ENCODE results near the gene SUSD3. TPM values are rescaled to one million over a fixed set of nuclear protein-coding genes. Genes with fewer than 3 reads are reported as not detected.

The SUSD3 gene
- 5.0 TPM for total RNA-seq (2021; ENCODE audit: unreplicated experiment)
- 12.7 TPM for polyA plus RNA-seq (2012; ENCODE audit: insufficient read length)
- percentile 39 among the genes with signal in this experiment for Bru-seq, nascent RNA
- BruChase-seq, experiment 1, labeled RNA remaining after a 2-hour chase = percentile 44 among the genes with signal in this experiment
- percentile 37 among the genes with signal in this experiment for BruChase-seq, experiment 2, labeled RNA remaining after a 6-hour chase
- long read RNA-seq, transcript SUSD3-202 (5 exons, 1,195 nt) = major isoform, 7 of 7 reads
- long read RNA-seq, partial matches to known transcripts = 0 of 7 reads
- long read RNA-seq, other reads (novel, unspliced or antisense) = 0 of 7 reads

- ATAC-seq = peak; percentile 73
- Histone ChIP-seq H3K27me3 (ENCODE audit: control insufficient read depth, insufficient read depth, low read length) (no peaks in the 10 kb centered on the region), H3K36me3 (ENCODE audit: control insufficient read depth, insufficient read depth, low read length) (no peaks in the 10 kb centered on the region), H3K4me3 (ENCODE audit: low read depth in 2 of 2, low read length in 2 of 2) (peak within 1 kb of the TSS; percentile 35 to 41), H3K9me3 (ENCODE audit: control insufficient read depth, insufficient read depth, low read depth, low read length) (no peaks in the 10 kb centered on the region), H3K4me1 (ENCODE audit: control insufficient read depth, insufficient read depth, low read length) (peaks cover 19% of the 10 kb centered on the region), H3K27ac (ENCODE audit: low read length) (no peak within 1 kb of the TSS)
- no peak for TF ChIP-seq CTCF (IDR thresholded peaks at IDR 0.05)
- TF ChIP-seq SIN3A (IDR thresholded peaks at IDR 0.05; ENCODE audit: borderline replicate concordance, insufficient read depth, low read depth, low read length) = no peak
- no peak for TF ChIP-seq TCF7L2 (IDR thresholded peaks at IDR 0.05; ENCODE audit: low read depth, low read length)
- no peak for TF ChIP-seq POLR2AphosphoS5 (IDR thresholded peaks at IDR 0.05; ENCODE audit: low read depth, low read length)
- no peak for TF ChIP-seq REST (IDR thresholded peaks at IDR 0.05; ENCODE audit: insufficient read depth in 1 of 2, low read depth in 2 of 2, low read length in 1 of 2)
- ChIA-PET POLR2A (no interaction called here), CTCF (no interaction called here)
- BruUV-seq (replicated peaks) = no TSS peak
- in situ Hi-C loops (cut with HindIII; ENCODE audit: low pct_unique_long_range_greater_than_20kb, low sequenced_read_pairs) = no loop called here
- intact Hi-C loops (cut with micrococcal nuclease; ENCODE audit: unreplicated experiment) = no loop called here
- no peak for DNase-seq (ENCODE audit: low read depth, low spot score)
These were observed at the start of gene SUSD3 for GRCh38 chr9:93058355-93059010. Gene SUSD3, plus strand, starts transcription at chr9:93058701. Its CDS starts 42 bp downstream, at chr9:93058743.

- TF ChIP-seq TCF7L2 (IDR thresholded peaks at IDR 0.05; ENCODE audit: low read depth, low read length) = no peak
- intact Hi-C loops (cut with micrococcal nuclease; ENCODE audit: unreplicated experiment) (loop anchor here (10.0 kb wide), 1 partner anchor 85 kb away; the partner anchor contains the start of gene CARD19), in situ Hi-C loops (cut with HindIII; ENCODE audit: low pct_unique_long_range_greater_than_20kb, low sequenced_read_pairs) (no loop called here)
- no peak for DNase-seq (ENCODE audit: low read depth, low spot score)
- Histone ChIP-seq H3K36me3 (ENCODE audit: control insufficient read depth, insufficient read depth, low read length) (no peaks in the 10 kb centered on the region), H3K27me3 (ENCODE audit: control insufficient read depth, insufficient read depth, low read length) (no peaks in the 10 kb centered on the region), H3K27ac (ENCODE audit: low read length) (no peak overlapping the region), H3K9me3 (ENCODE audit: control insufficient read depth, insufficient read depth, low read depth, low read length) (no peaks in the 10 kb centered on the region), H3K4me3 (ENCODE audit: low read depth in 2 of 2, low read length in 2 of 2) (no peak overlapping the region), H3K4me1 (ENCODE audit: control insufficient read depth, insufficient read depth, low read length) (no peaks in the 10 kb centered on the region; the same call in 1 of the 2 replicates)
- no TSS peak for BruUV-seq (replicated peaks)
- POLR2A ChIA-PET = no interaction called here
- CTCF ChIA-PET = no interaction called here
- no peak for ATAC-seq
These were observed 49.0 kb upstream of the SUSD3 start for GRCh38 chr9:93009337-93010015.
